ENCODE results near the gene AMER1.

Gene AMER1

DNA sequence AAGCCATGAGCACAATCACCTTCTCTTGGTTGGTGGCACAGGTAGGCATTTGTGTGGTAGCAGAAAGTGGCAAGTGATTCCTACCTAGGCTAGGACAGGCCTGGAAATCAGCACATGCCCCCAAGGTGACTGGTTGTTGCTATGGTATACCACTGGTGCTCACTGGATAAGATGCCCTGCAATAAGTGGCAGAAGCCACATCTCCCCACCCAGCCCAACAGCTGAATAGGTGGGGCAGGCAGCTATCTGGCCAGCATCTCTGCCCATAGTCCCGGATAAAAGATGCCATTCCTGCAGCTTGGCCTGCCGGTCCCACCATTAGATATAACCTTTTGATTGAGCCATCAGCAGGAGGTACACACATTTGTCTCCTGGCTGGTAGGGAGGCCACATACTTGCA lies 21.1 kb downstream of the AMER1 start:
- no peak for DNase-seq (ENCODE audit: low read depth in 2 of 2)

DNA sequence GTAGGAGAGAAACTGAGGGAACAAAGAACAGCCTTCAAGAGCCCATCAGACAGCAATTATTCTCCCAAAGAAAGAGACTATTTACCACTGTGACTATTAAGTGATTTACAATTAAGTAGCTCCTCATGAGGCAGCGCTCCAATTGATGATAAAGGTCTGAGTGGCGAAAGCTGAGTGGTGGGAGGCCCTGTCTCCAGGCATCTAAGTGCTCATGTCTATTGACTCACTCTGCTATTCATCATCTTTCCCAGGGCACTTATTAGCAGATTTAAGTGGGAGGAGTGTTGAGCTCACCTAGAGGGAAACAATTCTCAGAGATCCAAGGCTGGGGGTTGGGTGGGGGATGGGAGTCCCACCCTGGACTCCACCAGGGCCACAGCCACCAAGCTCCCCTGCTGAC lies 23.3 kb downstream of the AMER1 start:
- DNase-seq (ENCODE audit: low read depth in 2 of 2), result no peak

DNA sequence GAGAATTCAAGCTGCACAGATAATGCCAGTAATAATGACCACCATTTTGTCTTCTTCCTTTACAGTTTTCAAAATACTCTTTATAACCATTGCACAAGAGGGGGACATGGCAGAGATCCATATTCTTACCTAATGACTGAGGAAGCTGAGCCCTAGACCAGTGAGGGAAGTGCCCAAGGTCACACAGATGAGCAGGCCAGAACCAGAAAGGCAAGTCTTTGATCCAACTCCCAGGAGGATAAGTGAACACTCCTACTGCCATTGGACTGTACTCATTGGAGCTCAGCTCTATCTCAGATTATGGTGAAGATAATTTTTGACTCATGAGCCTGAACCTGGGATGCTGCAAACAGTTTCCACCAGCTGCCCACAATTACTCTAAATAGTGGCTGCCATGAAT lies 28.6 kb downstream of the AMER1 start:
- DNase-seq (ENCODE audit: low read depth in 2 of 2), result no peak

DNA sequence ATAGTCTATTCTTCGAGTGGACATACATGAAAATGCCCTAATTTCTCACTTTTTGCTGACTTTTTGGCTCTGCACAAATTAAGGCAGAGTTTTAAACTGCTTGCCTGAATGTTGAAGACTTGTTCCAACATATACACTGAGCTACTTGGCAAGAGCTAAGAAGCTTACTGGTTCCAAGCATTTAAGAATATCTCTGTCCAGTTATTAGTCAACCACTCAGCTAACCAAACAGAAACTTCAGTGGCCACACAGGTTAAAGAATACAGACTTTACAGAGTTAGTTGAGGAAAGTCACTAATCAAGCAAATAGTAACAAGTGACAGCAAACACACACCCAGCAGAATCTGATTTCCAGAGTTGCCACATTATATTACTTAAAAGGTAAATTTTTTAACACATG lies 35.5 kb downstream of the AMER1 start:
- DNase-seq (ENCODE audit: low read depth in 2 of 2), result no peak

DNA sequence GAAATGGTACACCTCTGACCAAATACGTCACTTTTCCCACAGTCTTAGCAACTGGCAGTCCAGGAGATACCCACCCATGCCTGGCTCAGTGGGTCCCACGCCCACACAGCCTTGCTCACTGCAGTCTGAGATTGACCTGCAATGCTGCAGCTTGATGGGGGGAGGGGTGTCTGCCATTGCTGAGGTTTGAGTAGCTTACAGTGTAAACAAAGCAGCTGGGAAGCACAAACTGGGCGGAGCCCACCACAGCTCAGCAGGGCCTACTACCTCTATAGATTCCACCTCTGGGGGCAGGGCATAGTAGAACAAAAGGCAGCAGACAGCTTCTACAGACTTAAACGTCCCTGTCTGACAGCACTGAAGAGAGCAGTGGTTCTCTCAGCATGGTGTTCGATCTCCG lies 52.7 kb downstream of the AMER1 start:
- no peak for DNase-seq (ENCODE audit: low read depth in 2 of 2)

DNA sequence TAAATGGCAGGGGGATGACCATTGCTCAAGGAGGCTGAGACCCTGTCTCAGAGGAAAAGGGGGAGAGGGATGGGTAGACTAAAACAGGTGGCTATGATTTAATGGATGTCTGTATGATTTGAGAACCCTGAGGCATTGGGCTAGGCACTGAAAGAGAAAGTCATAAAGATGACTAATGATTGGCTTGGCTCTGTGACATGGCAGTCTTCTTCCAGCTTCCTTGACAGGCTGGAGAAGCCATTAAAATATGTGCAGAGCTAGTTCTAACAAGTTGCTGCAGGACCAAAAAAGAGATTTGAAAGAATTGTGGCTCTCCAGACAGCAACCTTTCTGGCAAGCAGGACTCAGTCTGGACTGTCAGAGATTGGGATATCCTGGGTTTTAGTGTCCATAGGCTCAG lies 53.6 kb downstream of the AMER1 start:
- DNase-seq (ENCODE audit: low read depth in 2 of 2), result no peak

DNA sequence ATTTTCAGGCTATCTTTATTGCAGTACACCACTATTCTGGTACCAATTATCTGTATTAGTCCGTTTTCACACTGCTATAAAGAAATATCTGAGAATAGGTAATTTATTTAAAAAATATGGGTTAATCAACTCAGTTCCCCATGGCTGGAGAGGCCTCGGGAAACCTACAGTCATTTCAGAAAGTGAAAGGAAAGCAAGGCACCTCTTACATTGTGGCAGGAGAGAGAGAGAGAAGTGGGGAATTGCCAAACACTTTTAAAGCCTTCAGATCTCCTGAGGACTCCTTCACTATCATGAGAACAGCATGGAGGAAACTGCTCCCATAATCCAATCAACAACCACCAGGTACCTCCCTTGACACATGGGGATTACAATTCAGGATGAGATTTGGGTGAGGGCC lies 54.7 kb downstream of the AMER1 start:
- no peak for DNase-seq (ENCODE audit: low read depth in 2 of 2)

All from stimulated activated CD8-positive, alpha-beta memory T cell treated with anti-CD3 and anti-CD28 coated beads, Interleukin-15, amount 100 ng/mL, for 48 hours (primary cell).